Nucleus accumbens (tissue), 56 donors: ENCODE data around the gene PDK1.
"Not testable (repeated sequence)": the region's sequence is repeated elsewhere in the genome, so short reads cannot be mapped to it uniquely, and the experiment has no call there.

Experiments
- DNase-seq, 56 donors: peaks; one replicate each; lab custom pipeline; 2025; lab: John Stamatoyannopoulos, UW

Gene PDK1

GRCh38 chr2:172555522-172556283 lies at the start of gene PDK1:
Gene PDK1 (plus strand): TSS chr2:172556090. CDS start chr2:172556151, 61 bp downstream.
- DNase-seq, result peak in 55 of 56 donors; percentile 49 to 94 (median 82)

GRCh38 chr2:172507199-172507598 lies 48.7 kb upstream of the PDK1 start:
- no peak for DNase-seq

GRCh38 chr2:172510088-172510487 lies 45.8 kb upstream of the PDK1 start:
- DNase-seq, result no peak

GRCh38 chr2:172510548-172510947 lies 45.3 kb upstream of the PDK1 start:
- DNase-seq, result no peak

GRCh38 chr2:172512810-172513523 lies 42.9 kb upstream of the PDK1 start:
- no peak for DNase-seq

- no peak for DNase-seq
Measured at GRCh38 chr2:172513524-172513900, 42.4 kb upstream of the PDK1 start.

- peak in 43 of 56 donors; percentile 1 to 66 (median 16) for DNase-seq
Measured at GRCh38 chr2:172513935-172514586, 41.8 kb upstream of the PDK1 start.

GRCh38 chr2:172516299-172516698 lies 39.6 kb upstream of the PDK1 start:
- DNase-seq, result no peak

- DNase-seq, result no peak
Measured at GRCh38 chr2:172518995-172519394, 36.9 kb upstream of the PDK1 start.

GRCh38 chr2:172525601-172526000 lies 30.3 kb upstream of the PDK1 start:
- no peak for DNase-seq

GRCh38 chr2:172531309-172531708 lies 24.6 kb upstream of the PDK1 start:
- DNase-seq, result no peak

- DNase-seq, result not testable (repeated sequence)
Measured at GRCh38 chr2:172532461-172532860, 23.4 kb upstream of the PDK1 start.

GRCh38 chr2:172533687-172534086 lies 22.2 kb upstream of the PDK1 start:
- no peak for DNase-seq

- DNase-seq, result no peak
Measured at GRCh38 chr2:172535119-172535518, 20.8 kb upstream of the PDK1 start.

- not testable (repeated sequence) for DNase-seq
Measured at GRCh38 chr2:172537851-172538250, 18.0 kb upstream of the PDK1 start.

GRCh38 chr2:172539767-172540166 lies 16.1 kb upstream of the PDK1 start:
- no peak for DNase-seq

GRCh38 chr2:172540421-172540820 lies 15.5 kb upstream of the PDK1 start:
- no peak for DNase-seq

- no peak for DNase-seq
Measured at GRCh38 chr2:172545408-172546075, 10.3 kb upstream of the PDK1 start.

GRCh38 chr2:172549131-172549530 lies 6.8 kb upstream of the PDK1 start:
- DNase-seq, result no peak

- DNase-seq, result not testable (repeated sequence)
Measured at GRCh38 chr2:172549802-172550201, 6.1 kb upstream of the PDK1 start.

- DNase-seq, result no peak
Measured at GRCh38 chr2:172550419-172550818, 5.5 kb upstream of the PDK1 start.
